ENCODE results near the gene SRSF8.

The SRSF8 gene

GRCh38 chr11:95066716-95067038 lies at the start of gene SRSF8:
Gene SRSF8, plus strand, starts transcription at chr11:95066919. Its CDS starts 308 bp downstream, at chr11:95067227.
- TF ChIP-seq, protein P1, sequence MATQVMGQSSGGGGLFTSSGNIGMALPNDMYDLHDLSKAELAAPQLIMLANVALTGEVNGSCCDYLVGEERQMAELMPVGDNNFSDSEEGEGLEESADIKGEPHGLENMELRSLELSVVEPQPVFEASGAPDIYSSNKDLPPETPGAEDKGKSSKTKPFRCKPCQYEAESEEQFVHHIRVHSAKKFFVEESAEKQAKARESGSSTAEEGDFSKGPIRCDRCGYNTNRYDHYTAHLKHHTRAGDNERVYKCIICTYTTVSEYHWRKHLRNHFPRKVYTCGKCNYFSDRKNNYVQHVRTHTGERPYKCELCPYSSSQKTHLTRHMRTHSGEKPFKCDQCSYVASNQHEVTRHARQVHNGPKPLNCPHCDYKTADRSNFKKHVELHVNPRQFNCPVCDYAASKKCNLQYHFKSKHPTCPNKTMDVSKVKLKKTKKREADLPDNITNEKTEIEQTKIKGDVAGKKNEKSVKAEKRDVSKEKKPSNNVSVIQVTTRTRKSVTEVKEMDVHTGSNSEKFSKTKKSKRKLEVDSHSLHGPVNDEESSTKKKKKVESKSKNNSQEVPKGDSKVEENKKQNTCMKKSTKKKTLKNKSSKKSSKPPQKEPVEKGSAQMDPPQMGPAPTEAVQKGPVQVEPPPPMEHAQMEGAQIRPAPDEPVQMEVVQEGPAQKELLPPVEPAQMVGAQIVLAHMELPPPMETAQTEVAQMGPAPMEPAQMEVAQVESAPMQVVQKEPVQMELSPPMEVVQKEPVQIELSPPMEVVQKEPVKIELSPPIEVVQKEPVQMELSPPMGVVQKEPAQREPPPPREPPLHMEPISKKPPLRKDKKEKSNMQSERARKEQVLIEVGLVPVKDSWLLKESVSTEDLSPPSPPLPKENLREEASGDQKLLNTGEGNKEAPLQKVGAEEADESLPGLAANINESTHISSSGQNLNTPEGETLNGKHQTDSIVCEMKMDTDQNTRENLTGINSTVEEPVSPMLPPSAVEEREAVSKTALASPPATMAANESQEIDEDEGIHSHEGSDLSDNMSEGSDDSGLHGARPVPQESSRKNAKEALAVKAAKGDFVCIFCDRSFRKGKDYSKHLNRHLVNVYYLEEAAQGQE (IDR thresholded peaks at IDR 0.05; ENCODE audit: low read depth) = no peak
- no peak for TF ChIP-seq TAF1 (IDR thresholded peaks at IDR 0.05; ENCODE audit: low read depth)
- TF ChIP-seq, protein P2, sequence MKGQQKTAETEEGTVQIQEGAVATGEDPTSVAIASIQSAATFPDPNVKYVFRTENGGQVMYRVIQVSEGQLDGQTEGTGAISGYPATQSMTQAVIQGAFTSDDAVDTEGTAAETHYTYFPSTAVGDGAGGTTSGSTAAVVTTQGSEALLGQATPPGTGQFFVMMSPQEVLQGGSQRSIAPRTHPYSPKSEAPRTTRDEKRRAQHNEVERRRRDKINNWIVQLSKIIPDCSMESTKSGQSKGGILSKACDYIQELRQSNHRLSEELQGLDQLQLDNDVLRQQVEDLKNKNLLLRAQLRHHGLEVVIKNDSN (IDR thresholded peaks at IDR 0.05) = no peak
- TF ChIP-seq RAD21 (IDR thresholded peaks at IDR 0.05; ENCODE audit: low read depth) = no peak
- TF ChIP-seq, protein P3, sequence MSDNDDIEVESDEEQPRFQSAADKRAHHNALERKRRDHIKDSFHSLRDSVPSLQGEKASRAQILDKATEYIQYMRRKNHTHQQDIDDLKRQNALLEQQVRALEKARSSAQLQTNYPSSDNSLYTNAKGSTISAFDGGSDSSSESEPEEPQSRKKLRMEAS (IDR thresholded peaks at IDR 0.05) = no peak
- no peak for TF ChIP-seq ZBTB7A (IDR thresholded peaks at IDR 0.05; ENCODE audit: low read depth)

GRCh38 chr11:95024958-95025357 lies 41.8 kb upstream of the SRSF8 start, which contains the start of gene KDM4E:
Gene KDM4E, plus strand, starts transcription at chr11:95025258. Its CDS starts 300 bp downstream, at chr11:95025558.
- TF ChIP-seq CREB1 (IDR thresholded peaks at IDR 0.05; ENCODE audit: low read depth) = no peak
- TF ChIP-seq RAD21 (IDR thresholded peaks at IDR 0.05; ENCODE audit: low read depth) = no peak
- TF ChIP-seq TCF12 (IDR thresholded peaks at IDR 0.05; ENCODE audit: low read depth) = no peak
- no peak for TF ChIP-seq TAF1 (IDR thresholded peaks at IDR 0.05; ENCODE audit: low read depth)
- TF ChIP-seq, protein P2 (IDR thresholded peaks at IDR 0.05) = no peak
- no peak for TF ChIP-seq YY1 (IDR thresholded peaks at IDR 0.05; ENCODE audit: low read depth)
- TF ChIP-seq, protein P3 (IDR thresholded peaks at IDR 0.05) = no peak

DNA sequence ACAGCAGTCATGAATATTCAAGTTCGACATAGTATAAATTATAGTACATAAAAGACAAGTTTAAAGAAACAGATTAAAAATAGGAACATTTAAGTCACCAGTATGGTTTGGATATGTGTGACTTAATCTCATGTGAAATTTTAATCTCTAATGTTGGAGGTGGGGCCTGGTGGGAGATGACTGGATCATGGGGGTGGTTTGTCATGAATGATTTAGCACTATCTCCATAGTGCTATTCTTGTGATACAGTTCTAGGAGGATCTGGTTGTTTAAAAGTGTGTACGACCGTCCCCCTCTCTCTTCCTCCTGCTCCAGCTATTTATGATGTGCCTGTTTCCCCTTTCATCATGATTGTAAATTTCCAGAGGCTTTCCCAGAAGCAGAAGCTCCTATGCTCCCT lies 38.4 kb upstream of the SRSF8 start:
- TF ChIP-seq CEBPB (IDR thresholded peaks at IDR 0.05) (no peak), EP300 (IDR thresholded peaks at IDR 0.05; ENCODE audit: borderline replicate concordance) (no peak), TCF12 (IDR thresholded peaks at IDR 0.05; ENCODE audit: low read depth) (no peak), ZBTB7A (IDR thresholded peaks at IDR 0.05; ENCODE audit: low read depth) (no peak), FOXM1 (IDR thresholded peaks at IDR 0.05; ENCODE audit: borderline replicate concordance, low read depth) (no peak), YY1 (IDR thresholded peaks at IDR 0.05; ENCODE audit: low read depth) (no peak), TEAD4 (IDR thresholded peaks at IDR 0.05) (no peak)
- TF ChIP-seq, protein P1 (IDR thresholded peaks at IDR 0.05; ENCODE audit: low read depth) = no peak
- TF ChIP-seq, protein P2 (IDR thresholded peaks at IDR 0.05) = no peak

DNA sequence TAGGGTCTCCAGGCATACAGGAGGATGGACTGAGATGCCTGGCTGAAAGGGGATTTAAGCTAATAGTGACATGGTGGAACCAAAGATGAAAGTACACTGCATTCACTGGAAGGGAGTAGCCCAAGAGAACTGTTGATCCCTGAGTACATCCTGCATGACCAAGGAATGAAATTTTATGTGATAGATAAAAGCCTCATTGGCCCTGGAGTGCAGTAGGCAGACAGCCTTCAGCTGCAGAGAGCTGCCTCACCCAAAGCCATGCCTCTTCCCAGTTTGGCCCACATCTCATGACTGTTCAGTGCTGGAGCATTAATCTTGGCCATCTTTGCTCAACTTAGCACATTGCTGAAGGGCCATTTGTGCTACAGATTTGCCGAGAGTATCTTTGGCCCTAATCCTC lies 33.7 kb upstream of the SRSF8 start:
- TF ChIP-seq CREB1 (IDR thresholded peaks at IDR 0.05; ENCODE audit: low read depth) (no peak), EP300 (IDR thresholded peaks at IDR 0.05; ENCODE audit: borderline replicate concordance) (no peak), ZBTB7A (IDR thresholded peaks at IDR 0.05; ENCODE audit: low read depth) (no peak)
- TF ChIP-seq, protein P3 (IDR thresholded peaks at IDR 0.05) = no peak

GRCh38 chr11:95035316-95035715 lies 31.4 kb upstream of the SRSF8 start:
- TF ChIP-seq RAD21 (IDR thresholded peaks at IDR 0.05; ENCODE audit: low read depth) = no peak
- TF ChIP-seq TEAD4 (IDR thresholded peaks at IDR 0.05) = no peak
- TF ChIP-seq EGR1 (IDR thresholded peaks at IDR 0.05) = no peak
- no peak for TF ChIP-seq YY1 (IDR thresholded peaks at IDR 0.05; ENCODE audit: low read depth)
- TF ChIP-seq ZBTB7A (IDR thresholded peaks at IDR 0.05; ENCODE audit: low read depth) = no peak
- TF ChIP-seq EP300 (IDR thresholded peaks at IDR 0.05; ENCODE audit: borderline replicate concordance) = no peak
- TF ChIP-seq, protein P2 (IDR thresholded peaks at IDR 0.05) = no peak
- TF ChIP-seq CREB1 (IDR thresholded peaks at IDR 0.05; ENCODE audit: low read depth) = no peak
- no peak for TF ChIP-seq CEBPB (IDR thresholded peaks at IDR 0.05)
- TF ChIP-seq TCF12 (IDR thresholded peaks at IDR 0.05; ENCODE audit: low read depth) = no peak
- no peak for TF ChIP-seq FOXM1 (IDR thresholded peaks at IDR 0.05; ENCODE audit: borderline replicate concordance, low read depth)

DNA sequence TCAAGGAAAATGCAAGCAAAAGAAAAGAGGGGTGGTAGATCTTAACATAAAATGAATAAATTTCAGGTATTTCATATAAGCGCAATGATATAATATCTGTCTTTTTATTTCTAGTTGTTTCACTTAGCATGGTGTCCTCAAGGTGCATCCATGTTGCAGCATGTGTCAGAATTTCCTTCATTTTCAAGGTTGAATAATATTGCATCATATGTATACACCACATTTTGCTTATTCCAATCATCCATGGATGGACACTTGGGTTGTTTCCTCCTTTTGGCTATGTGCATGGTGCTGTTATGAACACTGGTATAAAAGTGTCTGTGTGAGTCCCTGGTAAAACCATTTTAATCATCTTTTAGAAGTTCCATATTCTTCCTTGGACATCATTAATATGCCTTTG lies 24.5 kb upstream of the SRSF8 start:
- TF ChIP-seq CREB1 (IDR thresholded peaks at IDR 0.05; ENCODE audit: low read depth) (no peak), ZBTB7A (IDR thresholded peaks at IDR 0.05; ENCODE audit: low read depth) (no peak), TAF1 (IDR thresholded peaks at IDR 0.05; ENCODE audit: low read depth) (no peak)
- TF ChIP-seq, protein P2 (IDR thresholded peaks at IDR 0.05) = no peak
- TF ChIP-seq, protein P3 (IDR thresholded peaks at IDR 0.05) = no peak
